Muscle of back (tissue), 11 donors: ENCODE data around the gene ENTREP3. TPM values are rescaled to one million over a fixed set of nuclear protein-coding genes. Genes with fewer than 3 reads are reported as not detected.
"Not testable (repeated sequence)": the region's sequence is repeated elsewhere in the genome, so short reads cannot be mapped to it uniquely, and the experiment has no call there.

Experiments used
- DNase-seq, 3 donors: peaks; one replicate each; pipeline versions ENCODE4 v3.0.0 to v3.0.0-alpha.2; 2013
- polyA plus RNA-seq, 10 donors: library from polyadenylated mRNA; unstranded; fragments of 120-200 nt; gene quantifications; one replicate each; pipeline ENCODE4 v1.2.1, GENCODE V29; 2013; ENCODE audit not compliant: insufficient read length in 10 of 10

ENTREP3 gene
- polyA plus RNA-seq, 10 donors: 11.7 to 18.1 (median 15.3) TPM

DNA sequence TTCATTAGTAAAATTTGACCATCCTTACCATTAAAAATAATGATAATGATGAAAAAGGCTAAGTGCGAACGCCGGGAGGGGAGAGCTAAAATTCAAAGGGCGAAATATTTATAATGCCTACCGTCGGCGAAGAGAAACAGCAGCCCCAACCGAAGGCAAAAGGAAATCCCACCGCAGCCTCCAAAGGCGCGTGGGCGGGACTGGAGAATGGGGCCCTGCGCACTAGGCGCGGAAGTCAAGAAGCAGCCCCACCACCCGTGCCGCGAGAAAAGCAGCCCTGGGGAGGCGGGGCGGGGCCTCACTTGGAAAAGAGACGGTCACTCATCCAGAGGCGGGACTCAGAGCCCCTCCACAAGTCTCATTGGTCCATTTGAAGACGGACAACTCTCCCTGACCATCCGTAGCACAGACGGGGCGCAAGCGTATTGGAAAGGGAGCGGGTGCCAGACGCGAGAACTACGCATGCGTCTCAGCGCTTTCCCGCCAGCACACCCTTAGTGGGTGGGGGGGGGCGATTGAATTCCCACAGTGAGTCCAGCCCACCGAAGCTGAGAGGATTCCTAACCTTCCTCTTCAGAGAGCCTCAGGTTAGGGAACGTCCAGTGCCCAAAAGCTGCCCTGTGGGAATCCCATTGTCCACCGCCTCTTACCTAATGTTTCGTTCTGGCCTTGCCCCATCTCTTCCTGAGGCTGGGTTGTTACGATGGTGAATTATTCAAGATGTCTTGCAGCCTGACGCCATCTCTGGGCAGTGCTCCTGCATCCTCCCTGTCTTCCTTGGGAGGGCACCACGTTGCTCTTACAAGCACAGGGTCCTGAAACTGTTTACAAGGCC lies 27.8 kb downstream of the ENTREP3 start:
- DNase-seq: peak; percentile 99 to 100 (median 100)

DNA sequence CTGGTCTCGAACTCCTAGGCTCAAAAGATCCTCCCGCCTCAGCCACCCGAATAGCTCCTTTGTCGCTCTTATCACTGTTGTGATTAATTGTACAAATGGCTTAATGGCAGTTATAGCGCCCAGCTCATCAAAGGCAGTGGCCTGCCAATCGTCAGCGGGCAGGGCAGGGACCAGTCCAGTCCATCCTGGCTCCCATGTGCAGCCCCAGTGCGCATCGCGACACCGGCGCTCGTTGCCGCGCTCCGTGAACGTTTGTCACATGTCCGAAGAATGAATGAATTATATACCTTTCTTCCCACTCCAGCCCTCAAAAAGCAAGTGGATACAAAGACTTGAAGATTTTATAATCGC lies 28.4 kb downstream of the ENTREP3 start:
- DNase-seq: no peak

- DNase-seq: peak; percentile 76 to 90 (median 81)
Measured at GRCh38 chr1:155226188-155226909, 28.9 kb downstream of the ENTREP3 start.

DNA sequence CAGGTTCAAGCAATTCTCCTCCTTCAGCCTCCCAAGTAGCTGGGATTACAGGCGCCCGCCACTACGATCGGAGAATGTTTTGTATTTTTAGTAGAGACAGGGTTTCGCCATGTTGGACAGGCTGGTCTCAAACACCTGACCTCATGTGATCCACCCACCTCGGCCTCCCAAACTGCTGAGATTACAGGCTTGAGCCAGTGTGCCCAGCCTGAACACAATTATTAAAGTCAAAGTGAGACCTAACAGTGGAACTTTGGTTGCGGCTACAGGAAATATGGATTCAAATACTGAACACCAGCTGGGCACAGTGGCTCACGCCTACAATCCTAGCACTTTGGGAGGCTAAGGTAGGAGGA lies 29.9 kb downstream of the ENTREP3 start:
- DNase-seq: not testable (repeated sequence)

- no peak for DNase-seq
Measured at GRCh38 chr1:155223047-155223446, 32.2 kb downstream of the ENTREP3 start.

GRCh38 chr1:155220211-155220965 lies 34.9 kb downstream of the ENTREP3 start:
- DNase-seq: not testable (repeated sequence)

- DNase-seq: no peak
Measured at GRCh38 chr1:155219592-155220031, 35.7 kb downstream of the ENTREP3 start.

DNA sequence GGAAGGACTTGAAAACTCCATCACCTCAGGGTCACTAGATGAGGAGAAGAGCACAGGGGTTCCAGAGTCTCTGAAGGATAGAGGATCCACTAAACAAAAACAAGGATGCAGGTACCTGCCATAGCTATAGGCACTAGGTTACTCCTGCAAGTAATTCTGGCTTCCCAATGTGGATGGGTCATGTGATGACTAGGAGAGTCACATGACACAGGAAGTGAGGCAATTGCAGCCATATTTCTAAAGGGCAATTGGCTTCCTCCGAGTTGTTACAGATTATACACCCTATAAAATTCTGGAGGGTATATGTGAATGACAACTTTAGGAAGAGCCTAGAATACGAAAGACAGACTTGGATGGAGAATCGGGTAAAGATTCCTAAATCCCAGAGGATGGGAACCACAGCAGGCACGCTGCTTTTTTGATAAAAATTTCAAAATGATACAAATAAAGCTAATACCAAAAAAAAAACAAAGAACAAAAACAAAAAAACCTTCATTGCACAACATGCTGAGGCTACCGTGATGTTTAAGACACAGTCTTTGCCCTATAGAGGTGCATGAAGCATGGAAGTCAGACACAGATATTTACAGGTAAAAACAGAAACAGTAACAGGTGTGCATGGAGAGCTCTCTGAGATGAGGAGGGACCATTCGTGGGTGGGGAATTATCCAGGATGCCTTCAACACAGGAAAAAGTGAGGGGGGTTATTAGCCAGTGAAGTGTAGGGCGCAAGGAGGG lies 36.3 kb downstream of the ENTREP3 start:
- DNase-seq: peak in 1 of 3 donors; percentile 71

DNA sequence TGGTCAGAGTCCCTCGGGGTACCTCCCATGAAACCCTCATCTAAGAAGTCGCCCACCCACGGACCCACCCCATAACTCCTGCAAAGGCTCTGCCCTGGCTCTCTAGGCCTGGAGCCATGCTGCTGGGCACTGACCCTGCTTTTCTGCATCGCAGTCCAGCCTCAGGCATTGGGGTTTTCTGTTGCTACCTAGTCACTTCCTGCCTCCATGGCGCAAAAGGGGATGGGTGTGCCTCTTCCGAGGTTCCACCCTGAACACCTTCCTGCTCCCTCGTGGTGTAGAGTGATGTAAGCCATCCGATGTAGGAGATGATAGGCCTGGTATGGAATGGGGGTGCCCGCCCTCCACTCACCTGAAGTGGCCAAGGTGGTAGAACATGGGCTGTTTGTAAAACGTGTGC lies 40.6 kb downstream of the ENTREP3 start:
- DNase-seq: not testable (repeated sequence)

- DNase-seq: not testable (repeated sequence)
Measured at GRCh38 chr1:155212051-155212440, 43.2 kb downstream of the ENTREP3 start.

DNA sequence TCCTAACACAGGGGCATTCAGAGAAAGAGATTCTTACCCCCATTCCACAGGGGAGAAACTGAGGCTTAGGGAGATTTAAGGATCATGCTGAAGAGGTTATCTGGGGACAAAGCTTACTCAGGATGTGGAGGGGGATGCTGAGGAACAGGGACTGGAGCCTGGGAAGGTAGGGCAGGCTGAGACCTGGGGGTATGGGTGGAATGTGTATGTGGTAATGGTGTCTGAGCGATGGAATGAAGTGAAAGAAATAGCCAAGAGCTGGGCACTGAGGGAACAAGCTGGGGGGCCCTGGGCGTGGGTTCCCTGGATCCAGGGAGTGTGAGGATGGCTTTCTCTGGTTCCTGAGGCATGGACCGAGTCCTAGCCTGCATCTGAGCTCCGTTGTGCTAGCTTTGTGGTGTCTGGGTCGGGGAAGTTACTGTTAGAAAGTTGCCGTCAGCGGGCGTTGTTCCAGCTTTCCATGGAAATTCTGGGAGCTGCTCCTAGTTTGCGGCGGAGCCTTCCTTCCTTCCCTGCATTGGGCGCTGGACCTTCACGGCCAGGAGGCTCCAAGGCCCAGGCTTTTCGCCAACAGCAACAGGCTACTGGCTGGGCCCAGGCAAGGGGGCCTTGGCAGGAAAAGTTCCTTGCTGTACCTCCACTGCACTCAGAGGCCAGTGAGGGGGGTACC lies 43.8 kb downstream of the ENTREP3 start:
- DNase-seq: peak in 2 of 3 donors; percentile 75 to 77

DNA sequence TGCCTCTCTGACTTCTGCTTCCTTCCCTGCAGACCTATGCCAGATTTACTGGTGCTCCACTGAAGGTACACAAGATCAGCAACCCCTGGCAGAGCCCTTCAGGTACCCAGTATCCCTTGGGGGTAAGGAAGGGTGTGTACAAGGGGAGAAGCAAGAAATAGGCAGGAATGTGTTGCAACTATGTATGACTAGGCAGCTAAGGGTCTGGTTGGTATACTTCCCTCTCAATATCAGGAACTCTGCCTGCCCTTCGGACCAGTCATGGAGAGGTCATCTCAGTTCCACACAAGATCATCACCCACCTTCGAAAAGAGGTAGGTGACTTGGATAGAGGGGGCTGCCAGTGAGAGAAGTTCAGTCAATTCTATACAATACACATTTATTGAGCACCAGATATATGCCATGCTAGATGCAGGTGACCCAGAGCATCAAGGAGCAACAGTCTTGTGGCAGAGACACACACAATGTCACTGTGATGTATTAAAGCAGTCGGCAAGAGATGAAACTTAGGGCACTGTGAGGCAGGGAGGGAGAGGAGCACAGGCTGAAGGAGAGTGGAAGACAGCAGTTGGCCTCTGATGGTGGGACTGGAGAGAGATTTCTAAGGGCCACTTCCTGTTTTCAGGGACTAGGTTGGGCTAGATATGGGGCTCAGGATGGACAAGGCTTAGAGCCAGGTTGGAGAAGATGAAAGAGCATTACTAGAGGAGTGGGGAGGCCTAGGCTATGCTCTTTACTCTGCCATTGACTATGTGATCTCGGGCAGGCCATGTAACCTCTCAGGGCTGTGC lies 44.8 kb downstream of the ENTREP3 start:
- DNase-seq: no peak

GRCh38 chr1:155209312-155209721 lies 46.0 kb downstream of the ENTREP3 start:
- no peak for DNase-seq

DNA sequence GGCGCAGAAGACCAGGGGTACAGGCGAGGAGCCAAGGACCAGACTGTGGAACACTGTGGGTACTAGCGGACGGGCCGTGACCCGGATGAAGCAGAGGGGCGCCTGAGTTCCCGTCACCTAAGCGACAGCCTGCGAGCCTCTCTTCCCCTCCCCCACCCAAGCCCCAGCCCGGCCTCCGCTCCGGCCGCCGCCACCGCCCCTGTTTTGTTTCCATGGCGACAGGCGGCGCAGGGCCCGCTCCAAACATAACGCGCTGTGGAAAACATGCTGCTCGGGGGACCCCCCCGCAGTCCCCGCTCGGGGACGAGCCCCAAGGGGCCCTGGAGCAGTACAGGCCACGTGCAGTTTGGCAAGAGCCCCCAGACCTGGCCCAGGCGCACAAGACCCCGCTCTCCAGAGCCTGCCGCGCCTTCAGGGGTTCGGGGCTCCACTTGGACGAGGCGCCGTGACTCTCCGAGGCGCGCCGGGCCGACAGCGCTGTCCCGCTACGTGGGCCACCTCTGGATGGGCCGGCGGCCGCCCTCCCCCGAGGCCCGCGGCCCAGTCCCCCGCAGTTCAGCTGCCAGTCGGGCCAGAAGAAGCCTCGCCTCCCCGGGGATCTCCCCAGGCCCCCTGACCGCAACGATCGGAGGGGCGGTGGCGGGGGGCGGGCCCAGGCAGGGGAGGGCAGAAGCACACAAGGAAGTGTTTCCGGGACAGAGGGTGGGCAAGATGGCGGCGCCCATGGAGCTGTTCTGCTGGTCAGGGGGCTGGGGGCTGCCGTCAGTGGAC lies 46.6 kb downstream of the ENTREP3 start, which contains the start of gene MTX1:
Gene MTX1 (plus strand): TSS at position 155 of the 771 bp plus-strand sequence. CDS start 110 bp downstream, at position 265.
- DNase-seq: peak; percentile 91 to 98 (median 95)

- DNase-seq: peak; percentile 56 to 89 (median 81)
Measured at GRCh38 chr1:155207806-155208540, 47.3 kb downstream of the ENTREP3 start, which contains the start of gene THBS3. THBS3 (minus strand) TSS chr1:155207897; CDS start chr1:155207876, 21 bp downstream.

DNA sequence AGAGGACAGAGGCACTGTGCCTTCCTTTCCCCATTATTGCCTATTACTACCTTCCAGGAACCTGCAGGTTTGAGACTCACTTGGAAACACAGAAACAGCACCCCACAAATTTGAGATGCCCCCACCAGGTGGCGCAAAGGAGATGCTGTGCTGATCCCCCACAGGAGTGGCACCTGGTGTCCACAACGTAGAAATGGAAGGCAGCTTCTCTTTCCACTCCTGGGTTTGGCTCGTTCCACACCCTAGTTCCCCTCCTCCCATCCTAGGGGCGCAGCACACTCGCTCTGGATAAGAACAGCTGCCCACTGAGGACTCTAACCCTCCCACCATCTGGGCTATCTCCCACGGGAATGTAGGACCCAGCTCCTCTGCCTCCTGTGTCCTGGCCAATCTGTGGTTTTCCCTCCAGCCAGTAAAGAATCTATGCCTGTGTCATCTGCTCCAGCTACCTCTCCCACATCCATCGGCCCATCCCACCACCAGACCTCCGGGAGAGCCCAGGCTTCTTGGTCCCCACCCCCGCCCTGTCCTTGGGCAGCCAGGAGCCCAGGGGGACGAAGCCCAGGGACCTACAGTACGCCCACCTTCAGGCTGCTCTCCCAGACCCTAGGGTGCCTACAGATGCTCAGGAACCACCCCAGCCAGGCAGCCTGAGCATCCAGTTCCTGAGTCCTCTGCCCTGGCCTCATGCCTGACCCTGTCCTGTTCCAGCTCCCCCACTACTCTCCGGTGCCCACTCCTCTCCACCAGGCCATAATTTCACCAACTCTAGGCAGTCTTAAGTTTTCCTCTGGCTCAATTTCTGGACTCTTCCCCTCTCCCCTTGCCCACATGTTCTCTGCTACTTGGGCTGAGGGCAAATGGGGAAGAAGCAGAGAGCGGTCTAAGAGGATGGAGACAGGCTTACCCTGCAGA lies 48.1 kb downstream of the ENTREP3 start:
- DNase-seq: peak; percentile 74 to 92 (median 89)

DNA sequence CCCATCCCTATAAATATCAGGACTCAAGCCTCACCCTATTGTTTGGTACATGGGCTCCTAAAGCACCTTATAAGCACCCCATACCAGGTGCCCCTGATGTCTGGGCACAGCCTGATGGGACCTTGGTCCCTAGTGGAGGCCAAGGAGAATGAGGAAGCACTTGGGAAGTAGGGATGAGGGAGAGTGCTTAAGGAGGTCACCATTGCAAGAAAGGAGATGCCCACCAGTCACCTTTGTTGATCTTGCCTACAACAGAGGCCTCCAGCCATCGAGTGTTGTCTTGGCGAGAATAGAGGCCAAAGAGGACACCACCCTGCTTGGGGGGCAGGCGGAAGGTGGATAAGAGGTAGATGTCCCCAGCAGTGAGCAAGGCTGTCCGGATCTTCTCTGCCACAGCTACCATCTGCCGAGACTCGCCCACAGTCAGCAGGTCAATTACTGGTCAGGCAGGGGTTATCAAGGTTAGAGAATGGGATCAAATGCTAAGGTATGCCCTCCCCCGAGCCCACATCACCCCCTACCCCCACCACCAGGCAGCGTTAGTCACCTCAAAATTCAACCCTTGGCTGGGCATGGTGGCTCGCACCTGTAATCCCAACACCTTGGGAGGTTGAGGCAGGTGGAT lies 49.2 kb downstream of the ENTREP3 start:
- no peak for DNase-seq
